GM18511 (cell line): Measurements from ENCODE around the gene SLC6A5.
"Not testable (repeated sequence)": the region's sequence is repeated elsewhere in the genome, so short reads cannot be mapped to it uniquely, and the experiment has no call there.

Experiments
- ATAC-seq: cut with Tn5 transposase; IDR thresholded peaks from one replicate; pipeline ENCODE4 v1.9.1; 2021; ENCODE audit warnings: mild to moderate bottlenecking, moderate library complexity; ENCODE audit not compliant: unreplicated experiment

SLC6A5 gene

GRCh38 chr11:20599221-20600019 is at the start of gene SLC6A5:
Gene SLC6A5 (plus strand): TSS chr11:20599608. CDS start chr11:20599673, 65 bp downstream.
- ATAC-seq = no peak

- ATAC-seq = no peak
Measured at GRCh38 chr11:20551096-20551495, 48.3 kb upstream of the SLC6A5 start.

DNA sequence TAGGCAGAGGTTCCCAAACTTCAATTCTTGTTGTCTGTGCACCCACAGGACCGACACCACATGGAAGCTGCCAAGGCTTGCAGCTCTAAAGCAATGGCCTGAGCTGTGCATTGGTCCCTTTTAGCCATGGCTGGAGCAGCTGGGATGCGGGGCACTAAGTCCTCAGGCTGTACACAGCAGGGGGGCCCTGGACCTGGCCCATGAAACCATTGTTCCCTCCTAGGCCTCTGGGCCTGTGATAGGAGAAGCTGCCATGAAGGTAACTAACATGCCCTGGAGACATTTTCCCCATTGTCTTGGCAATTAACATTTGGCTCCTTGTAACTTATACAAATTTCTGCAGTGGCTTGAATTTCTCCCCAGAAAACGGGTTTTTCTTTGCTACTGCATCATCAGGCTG is 43.6 kb upstream of the SLC6A5 start:
- no peak for ATAC-seq

- ATAC-seq = not testable (repeated sequence)
Measured at GRCh38 chr11:20556396-20556795, 43.0 kb upstream of the SLC6A5 start.

GRCh38 chr11:20558741-20559140 is 40.7 kb upstream of the SLC6A5 start:
- no peak for ATAC-seq

GRCh38 chr11:20559523-20560300 is 39.7 kb upstream of the SLC6A5 start:
- ATAC-seq = no peak

DNA sequence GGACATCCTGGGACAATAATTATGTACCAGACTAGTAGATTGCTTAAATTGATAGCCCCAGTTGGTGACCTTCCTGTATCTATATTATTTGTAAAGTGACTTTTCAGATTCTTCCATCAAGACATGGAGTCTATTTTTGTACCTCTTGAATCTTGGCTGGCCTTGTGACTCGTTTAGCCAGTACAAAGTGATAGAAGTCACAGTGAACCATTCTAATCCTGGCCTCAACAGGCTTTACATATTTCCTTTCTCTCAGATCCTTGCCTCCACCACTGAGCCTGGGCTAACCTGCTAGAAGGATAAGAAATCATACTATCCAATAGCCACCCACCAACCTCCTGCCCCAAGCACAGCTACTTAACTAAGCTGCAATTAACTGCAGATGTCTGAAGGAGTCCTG is 37.5 kb upstream of the SLC6A5 start:
- ATAC-seq = no peak

DNA sequence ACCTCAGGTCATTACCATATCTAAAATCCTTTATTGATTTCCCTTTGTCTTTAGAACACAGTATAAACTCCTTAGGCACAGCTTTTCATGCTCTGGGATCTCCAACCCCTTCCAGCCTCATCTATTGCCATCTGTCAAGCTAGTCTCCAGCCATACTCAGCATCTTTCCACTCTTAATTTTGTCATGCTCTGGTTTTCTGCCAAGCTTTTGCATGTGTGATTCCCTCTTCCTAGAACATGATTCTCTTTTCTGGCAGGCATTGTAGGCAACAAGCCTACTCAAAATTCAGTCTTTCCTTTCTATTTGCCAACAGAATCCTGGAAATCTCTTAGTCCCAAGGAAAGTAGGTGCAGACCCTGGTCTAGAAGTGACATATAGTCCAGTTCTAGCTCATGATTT is 35.5 kb upstream of the SLC6A5 start:
- ATAC-seq = no peak

DNA sequence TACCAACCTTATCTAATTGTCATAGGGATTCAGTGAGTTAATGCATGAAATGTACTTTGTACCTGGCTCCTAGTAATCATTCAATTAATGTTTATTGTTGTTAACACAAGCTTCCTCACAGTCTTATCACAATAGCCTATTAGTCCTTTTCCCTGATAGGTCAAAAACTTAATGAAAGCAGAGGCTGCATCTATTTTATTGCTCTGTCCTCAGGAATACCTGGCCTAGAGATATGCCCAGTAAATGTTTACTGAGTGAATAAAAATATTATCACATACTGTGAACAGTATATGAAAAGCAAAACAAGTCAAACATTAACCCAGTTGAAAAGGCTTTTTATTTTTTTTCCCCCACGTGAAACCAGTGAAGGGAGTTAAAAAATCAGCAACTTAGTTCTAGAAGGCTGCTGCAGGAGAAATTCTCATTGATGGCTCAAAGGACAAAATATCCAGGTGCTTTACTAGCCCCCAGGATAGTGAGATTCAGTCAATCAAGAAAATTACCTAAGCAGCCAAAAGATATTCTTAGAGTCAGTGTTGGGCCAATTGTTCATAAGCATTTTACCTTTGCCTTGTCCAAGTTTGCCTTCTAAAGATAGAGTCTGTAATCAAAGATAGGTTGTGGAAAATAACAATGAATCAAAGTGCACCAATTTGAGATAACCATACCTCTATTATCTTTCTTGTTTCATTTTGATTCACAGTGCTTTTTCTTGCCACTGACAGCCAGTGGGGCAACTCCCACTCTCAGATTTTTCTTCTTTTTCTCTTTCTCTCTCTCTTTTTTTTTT is 34.4 kb upstream of the SLC6A5 start:
- no peak for ATAC-seq

DNA sequence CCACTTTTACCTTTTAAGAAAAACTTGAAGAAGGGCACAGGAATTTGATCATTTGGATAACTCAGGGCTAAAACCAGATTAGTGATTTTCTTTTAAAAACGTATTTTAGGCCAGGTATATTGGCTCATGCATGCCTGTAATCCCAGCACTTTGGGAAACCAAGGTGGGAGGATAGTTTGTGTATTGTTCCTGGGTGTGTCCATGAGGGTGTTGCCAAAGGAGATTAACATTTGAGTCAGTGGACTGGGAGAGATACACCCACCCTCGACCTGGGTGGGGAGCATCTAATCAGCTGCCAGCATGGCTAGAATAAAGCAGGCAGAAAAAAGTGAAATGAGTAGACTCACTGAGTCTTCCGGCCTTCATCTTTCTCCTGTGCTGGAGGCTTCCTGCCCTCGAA is 33.3 kb upstream of the SLC6A5 start:
- ATAC-seq = not testable (repeated sequence)

GRCh38 chr11:20566591-20567434 is 32.6 kb upstream of the SLC6A5 start:
- ATAC-seq = no peak

GRCh38 chr11:20579725-20580124 is 19.7 kb upstream of the SLC6A5 start:
- not testable (repeated sequence) for ATAC-seq

GRCh38 chr11:20583201-20583600 is 16.2 kb upstream of the SLC6A5 start:
- ATAC-seq = no peak

- ATAC-seq = no peak
Measured at GRCh38 chr11:20584093-20584774, 15.2 kb upstream of the SLC6A5 start.

- no peak for ATAC-seq
Measured at GRCh38 chr11:20589796-20590195, 9.6 kb upstream of the SLC6A5 start.

DNA sequence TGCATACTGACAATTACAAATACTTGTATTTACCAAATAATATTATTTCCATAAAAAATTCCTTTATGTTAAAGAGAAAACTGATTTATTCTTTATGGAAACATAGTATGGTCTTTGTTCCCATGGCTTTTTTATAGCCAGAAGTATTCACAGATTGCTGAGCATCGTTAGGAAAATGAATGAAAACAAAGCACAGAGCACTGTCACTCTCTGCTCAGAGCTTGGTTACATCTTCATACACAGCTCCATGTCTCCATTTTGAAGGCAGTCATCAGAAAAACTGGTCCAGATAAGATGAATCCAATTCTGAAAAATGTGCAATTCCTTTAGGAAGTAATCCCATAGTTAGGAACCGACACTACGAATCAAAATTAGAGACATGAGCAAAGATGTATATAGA is 9.0 kb upstream of the SLC6A5 start:
- no peak for ATAC-seq

DNA sequence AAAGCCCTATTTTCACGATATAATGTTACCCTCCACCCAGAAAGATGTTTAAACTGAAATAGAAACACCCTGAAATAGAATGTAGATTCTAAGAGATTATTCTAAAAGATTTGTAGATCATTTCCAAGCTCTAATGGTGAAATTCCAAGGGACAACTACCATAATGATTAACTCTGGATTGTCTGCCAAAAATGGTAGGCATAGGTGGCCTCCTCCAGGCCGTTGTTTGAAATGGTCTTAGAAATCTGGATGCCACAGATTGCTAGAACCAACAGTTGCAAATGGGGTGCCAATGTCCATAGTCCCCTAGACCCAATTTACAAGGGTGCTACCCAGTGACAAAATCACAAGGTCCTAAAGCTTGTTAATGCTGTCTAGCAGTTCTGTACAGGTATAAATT is 6.7 kb upstream of the SLC6A5 start:
- ATAC-seq = no peak

DNA sequence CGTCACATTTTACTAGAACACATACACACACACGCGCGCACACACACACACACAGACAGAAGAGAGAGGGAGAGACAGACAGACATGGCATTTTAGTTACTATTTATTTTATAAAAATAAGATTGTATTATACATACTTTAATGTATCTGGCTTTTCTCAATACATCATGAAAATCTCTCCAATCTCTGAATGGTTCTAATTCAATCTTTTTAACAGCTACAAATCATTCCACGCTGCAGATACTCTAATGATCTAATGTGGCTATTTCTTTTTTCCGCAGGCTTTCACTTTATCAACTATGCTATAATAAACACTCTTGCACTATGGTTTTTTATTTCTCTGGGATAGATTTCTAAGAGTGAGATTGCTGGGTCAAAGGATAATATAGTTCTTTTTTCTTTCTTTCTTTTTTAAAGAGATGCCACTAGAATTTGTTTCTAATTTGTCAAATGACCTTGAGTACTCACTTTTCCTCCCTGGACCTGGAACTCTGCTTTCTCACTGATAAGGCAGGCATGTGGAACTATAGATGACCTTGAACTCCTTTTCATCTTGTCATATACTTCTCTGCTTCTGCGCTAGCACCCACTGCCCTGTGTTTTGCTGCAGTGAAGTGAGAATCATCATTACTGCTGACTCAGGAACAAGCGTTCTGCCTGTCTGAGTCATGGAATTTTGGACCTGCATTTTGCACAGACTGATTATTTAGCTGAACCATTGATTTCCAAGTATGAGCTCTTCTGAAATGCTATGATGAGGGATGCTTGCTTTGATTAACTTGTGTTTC is 4.9 kb upstream of the SLC6A5 start:
- ATAC-seq = no peak

DNA sequence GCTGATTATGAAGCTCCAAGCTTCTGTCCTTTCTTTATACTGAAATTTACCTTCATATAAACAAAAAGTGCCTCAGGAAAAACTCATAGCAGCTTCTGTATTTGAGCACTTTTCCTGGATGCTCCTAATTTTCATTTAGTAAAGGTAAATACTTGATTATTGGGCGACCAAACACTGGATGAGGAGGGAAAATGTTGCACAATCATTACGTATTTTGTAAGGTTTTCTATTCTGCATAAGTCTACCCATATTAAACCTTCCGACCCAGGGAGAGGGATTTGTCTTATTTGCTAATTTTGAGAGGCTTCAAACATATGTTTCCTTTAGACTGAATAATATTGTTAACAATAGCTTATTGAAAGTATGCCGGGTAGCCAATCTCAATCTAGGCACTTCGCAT is 4.3 kb upstream of the SLC6A5 start:
- no peak for ATAC-seq
